NCI-H524 treated with DMSO at 0.1 percent for 48 hours (cell line): Measurements from ENCODE around the gene ESRRA.

Experiments
- DNase-seq: peaks from one replicate; lab custom pipeline; 2025; lab: John Stamatoyannopoulos, UW

Gene ESRRA

GRCh38 chr11:64305075-64305690 is at the start of gene ESRRA:
Gene ESRRA (plus strand): TSS chr11:64305524. CDS start chr11:64307180, 1,656 bp downstream.
- DNase-seq = peak; percentile 91

- no peak for DNase-seq
These were observed 49.0 kb upstream of the ESRRA start for GRCh38 chr11:64256300-64256699.

- DNase-seq = no peak
These were observed 47.0 kb upstream of the ESRRA start for GRCh38 chr11:64258356-64258755.

- no peak for DNase-seq
These were observed 46.3 kb upstream of the ESRRA start for GRCh38 chr11:64258946-64259532.

- DNase-seq = no peak
These were observed 45.7 kb upstream of the ESRRA start for GRCh38 chr11:64259533-64260067.

- DNase-seq = no peak
These were observed 45.1 kb upstream of the ESRRA start for GRCh38 chr11:64260147-64260708.

- DNase-seq = no peak
These were observed 43.7 kb upstream of the ESRRA start for GRCh38 chr11:64261556-64262080.

- DNase-seq = no peak
These were observed 42.9 kb upstream of the ESRRA start for GRCh38 chr11:64262271-64263002.

- no peak for DNase-seq
These were observed 42.0 kb upstream of the ESRRA start for GRCh38 chr11:64263021-64263946.

GRCh38 chr11:64263947-64264317 is 41.4 kb upstream of the ESRRA start:
- DNase-seq = no peak

GRCh38 chr11:64264371-64264852 is 40.9 kb upstream of the ESRRA start:
- DNase-seq = no peak

GRCh38 chr11:64265176-64266160 is 39.9 kb upstream of the ESRRA start:
- DNase-seq = no peak

- DNase-seq = no peak
These were observed 39.0 kb upstream of the ESRRA start for GRCh38 chr11:64266339-64266738.

- DNase-seq = no peak
These were observed 37.9 kb upstream of the ESRRA start for GRCh38 chr11:64267207-64267945.

GRCh38 chr11:64268025-64268892 is 37.1 kb upstream of the ESRRA start:
- no peak for DNase-seq

GRCh38 chr11:64268893-64269539 is 36.3 kb upstream of the ESRRA start:
- no peak for DNase-seq

GRCh38 chr11:64269540-64270220 is 35.6 kb upstream of the ESRRA start:
- peak; percentile 93 for DNase-seq
